Measurements from ENCODE around the gene SMC4.

SMC4 gene

DNA sequence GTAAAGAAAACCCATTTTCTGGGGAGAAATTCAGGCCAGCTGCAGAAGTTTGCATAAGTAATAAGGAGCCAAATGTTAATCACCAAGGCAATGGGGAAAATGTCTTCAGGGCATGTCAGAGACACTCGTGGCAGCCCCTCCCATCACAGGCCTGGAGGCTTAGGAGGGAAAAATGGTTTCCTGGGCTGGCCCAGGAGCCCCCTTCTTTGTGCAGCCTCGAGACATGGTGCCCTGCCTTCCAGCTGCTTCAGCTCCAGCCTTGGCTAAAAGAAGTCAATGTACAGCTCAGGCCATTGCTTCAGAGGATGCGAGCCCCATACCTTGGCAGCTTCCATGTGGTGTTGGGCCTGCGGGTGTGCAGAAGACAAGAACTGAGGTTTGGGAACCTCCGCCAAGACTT, 70.7 kb downstream of the SMC4 start:
- no peaks in the 10 kb centered on the region for H3K4me1 Mint-ChIP-seq (ENCODE audit: low read depth)
- H3K27ac Mint-ChIP-seq, result no peak overlapping the region
- peaks cover 5% of the 10 kb centered on the region for H3K36me3 Mint-ChIP-seq (ENCODE audit: low read depth)
- H3K4me3 Mint-ChIP-seq, result no peak overlapping the region
- peaks cover 14% of the 10 kb centered on the region for H3K9me3 Mint-ChIP-seq
- H3K27me3 Mint-ChIP-seq (ENCODE audit: low read depth), result peaks cover 27% of the 10 kb centered on the region

DNA sequence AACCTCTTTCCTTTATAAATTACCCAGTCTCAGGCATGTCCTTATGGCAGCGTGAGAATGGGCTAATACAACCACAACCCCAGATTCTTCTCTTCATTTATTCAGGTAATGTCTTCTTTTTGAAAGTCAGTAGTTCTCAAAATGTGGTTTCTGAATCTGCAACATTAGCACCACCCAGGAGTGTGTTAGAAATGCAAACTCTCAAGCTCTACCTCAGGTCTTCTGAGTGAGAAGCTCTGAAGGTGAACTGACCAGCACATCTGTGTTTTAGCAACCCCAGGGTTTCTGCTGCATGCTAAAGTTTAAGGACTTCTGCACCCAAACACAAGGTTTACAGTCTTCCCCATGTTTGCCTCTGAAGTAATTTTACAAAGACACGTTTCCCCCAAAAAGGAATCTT, 72.4 kb downstream of the SMC4 start:
- Mint-ChIP-seq H3K9me3 (peaks cover 14% of the 10 kb centered on the region), H3K4me3 (no peak overlapping the region), H3K27ac (no peak overlapping the region), H3K36me3 (ENCODE audit: low read depth) (peaks cover 5% of the 10 kb centered on the region), H3K4me1 (ENCODE audit: low read depth) (no peaks in the 10 kb centered on the region), H3K27me3 (ENCODE audit: low read depth) (peaks cover 21% of the 10 kb centered on the region)

DNA sequence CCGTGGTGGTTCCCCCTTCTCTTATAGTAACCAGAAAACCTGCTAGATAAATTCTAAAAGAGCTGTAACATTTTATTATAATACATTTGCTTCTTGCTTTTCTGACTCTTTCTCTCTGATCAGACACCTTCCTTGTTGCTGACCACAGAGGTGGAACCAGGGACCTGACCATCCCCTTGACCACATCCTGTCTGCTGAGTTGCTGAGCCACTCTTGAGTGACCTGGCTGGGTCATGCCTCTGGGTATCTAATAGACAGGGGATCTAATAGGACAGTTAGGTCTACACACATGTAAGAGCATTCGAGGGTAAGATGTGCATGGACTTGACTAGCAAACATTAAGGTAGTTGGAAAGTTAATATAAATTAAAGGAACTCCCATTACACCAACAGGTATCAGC, 72.9 kb downstream of the SMC4 start:
- Mint-ChIP-seq H3K27me3 (ENCODE audit: low read depth) (peaks cover 17% of the 10 kb centered on the region), H3K27ac (no peak overlapping the region), H3K36me3 (ENCODE audit: low read depth) (peaks cover 5% of the 10 kb centered on the region)

DNA sequence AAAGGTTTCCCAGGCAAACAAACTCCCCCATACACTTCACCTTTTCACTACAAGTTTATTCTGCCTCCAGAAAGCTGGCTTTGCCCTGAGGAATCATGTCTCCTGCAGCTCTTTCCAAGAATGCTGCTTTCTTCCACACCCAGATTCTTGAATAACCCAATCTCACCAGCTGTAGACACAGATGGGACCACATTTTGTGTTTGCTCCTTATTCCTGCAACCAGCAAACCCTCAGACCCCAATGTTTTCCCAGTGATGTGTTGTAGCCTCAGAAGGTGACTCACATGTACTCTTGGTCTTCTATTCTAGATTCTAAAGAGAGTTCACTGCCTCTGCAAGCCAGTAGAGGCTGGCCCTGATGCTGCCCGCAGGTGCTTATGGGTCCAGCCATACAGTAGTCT, 73.8 kb downstream of the SMC4 start:
- H3K4me1 Mint-ChIP-seq (ENCODE audit: low read depth), result no peaks in the 10 kb centered on the region
- peaks cover 17% of the 10 kb centered on the region for H3K27me3 Mint-ChIP-seq (ENCODE audit: low read depth)
- H3K27ac Mint-ChIP-seq, result no peak overlapping the region
- H3K4me3 Mint-ChIP-seq, result no peak overlapping the region
- H3K9me3 Mint-ChIP-seq, result peaks cover 14% of the 10 kb centered on the region
- H3K36me3 Mint-ChIP-seq (ENCODE audit: low read depth), result peaks cover 5% of the 10 kb centered on the region

More for the DNA sequence above, 72.9 kb downstream of the SMC4 start:
- Mint-ChIP-seq H3K4me3 (no peak overlapping the region), H3K4me1 (ENCODE audit: low read depth) (no peaks in the 10 kb centered on the region), H3K9me3 (peaks cover 14% of the 10 kb centered on the region)

DNA sequence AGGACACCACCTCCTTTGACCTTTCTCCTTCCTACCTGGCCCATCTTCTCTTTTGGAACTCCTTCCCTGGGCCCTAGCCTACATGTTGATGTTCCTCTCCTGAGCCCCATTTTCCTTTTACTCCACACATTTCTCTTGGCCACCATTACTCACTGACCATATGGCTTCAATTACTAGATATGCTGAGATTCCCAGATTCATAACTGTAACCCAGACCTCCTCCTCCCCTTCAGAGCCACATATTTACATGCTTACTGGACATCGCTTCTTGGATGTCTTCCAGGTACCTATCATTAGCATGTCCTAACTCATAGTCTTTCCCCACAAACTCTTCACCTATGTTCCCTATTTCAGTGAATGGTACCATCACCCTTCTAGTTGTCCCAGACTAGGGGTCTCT, 74.5 kb downstream of the SMC4 start:
- Mint-ChIP-seq H3K4me1 (ENCODE audit: low read depth) (no peaks in the 10 kb centered on the region), H3K27me3 (ENCODE audit: low read depth) (peaks cover 14% of the 10 kb centered on the region), H3K4me3 (no peak overlapping the region), H3K9me3 (peaks cover 11% of the 10 kb centered on the region), H3K36me3 (ENCODE audit: low read depth) (peaks cover 5% of the 10 kb centered on the region), H3K27ac (no peak overlapping the region)

DNA sequence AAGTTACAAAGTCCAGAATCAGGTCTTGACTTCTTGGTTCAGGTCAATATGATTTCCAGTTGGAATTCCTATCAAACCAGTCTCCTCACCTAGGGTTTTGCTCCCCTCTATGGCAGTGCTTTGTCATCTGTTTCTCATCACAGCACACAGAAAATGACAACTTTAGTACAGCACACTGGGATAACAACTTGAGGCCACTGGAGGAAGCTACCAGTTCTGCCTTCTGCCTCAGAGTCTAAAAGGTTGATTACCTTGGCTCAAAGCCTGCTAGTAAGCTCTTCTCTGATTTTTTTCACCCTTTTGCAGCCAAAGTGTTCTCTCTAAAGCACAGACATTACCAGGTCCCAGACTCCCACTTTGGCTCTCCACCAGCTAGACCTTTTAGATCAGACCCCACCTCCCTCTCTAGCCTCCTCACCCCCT, 75.0 kb downstream of the SMC4 start:
- Mint-ChIP-seq H3K4me3 (no peak overlapping the region), H3K4me1 (ENCODE audit: low read depth) (no peaks in the 10 kb centered on the region), H3K27ac (no peak overlapping the region)

DNA sequence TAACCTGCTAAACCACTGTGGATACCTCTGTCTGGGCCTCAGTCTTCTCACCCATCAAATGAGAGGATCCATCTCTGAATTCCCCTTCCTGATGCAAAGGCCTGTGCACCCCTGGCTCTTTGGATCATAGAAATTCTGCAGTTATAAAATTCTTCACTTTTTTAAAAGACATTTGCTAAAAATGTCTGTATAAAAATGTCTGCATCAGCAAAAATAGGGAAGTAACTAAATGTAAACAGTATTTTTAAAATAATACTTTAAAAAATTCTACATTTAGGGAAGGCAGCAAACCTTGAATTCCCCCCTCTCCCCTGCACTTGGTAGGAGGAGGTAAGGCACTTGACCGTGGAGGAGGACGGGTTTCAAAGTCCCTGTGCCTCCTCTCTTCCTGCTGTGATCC, 75.7 kb downstream of the SMC4 start:
- Mint-ChIP-seq H3K36me3 (ENCODE audit: low read depth) (no peaks in the 10 kb centered on the region), H3K27ac (no peak overlapping the region), H3K4me1 (ENCODE audit: low read depth) (no peaks in the 10 kb centered on the region), H3K27me3 (ENCODE audit: low read depth) (peaks cover 5% of the 10 kb centered on the region), H3K4me3 (no peak overlapping the region), H3K9me3 (no peaks in the 10 kb centered on the region)

More for the DNA sequence above, 75.0 kb downstream of the SMC4 start:
- Mint-ChIP-seq H3K36me3 (ENCODE audit: low read depth) (peaks cover 5% of the 10 kb centered on the region), H3K27me3 (ENCODE audit: low read depth) (peaks cover 10% of the 10 kb centered on the region), H3K9me3 (peaks cover 6% of the 10 kb centered on the region)

DNA sequence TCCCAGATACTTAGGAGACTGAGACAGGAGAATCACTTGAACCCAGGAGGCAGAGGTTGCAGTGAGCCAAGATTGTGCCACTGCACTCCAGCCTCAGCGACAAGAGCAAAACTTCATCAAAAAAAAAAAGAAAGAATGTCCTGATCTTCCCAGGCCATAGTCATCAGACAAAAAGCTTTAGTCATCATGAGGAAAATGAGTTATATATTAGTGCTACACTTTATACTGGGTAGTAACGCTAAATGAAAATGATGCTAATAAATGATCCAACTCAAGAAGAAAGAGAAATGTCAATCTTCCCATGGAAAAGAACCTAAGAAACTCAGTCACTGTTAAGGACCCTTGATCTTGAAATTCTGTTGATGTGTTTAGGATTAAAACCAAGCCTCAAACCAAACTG, 76.4 kb downstream of the SMC4 start:
- no peaks in the 10 kb centered on the region for H3K4me1 Mint-ChIP-seq (ENCODE audit: low read depth)
- H3K27ac Mint-ChIP-seq, result no peak overlapping the region
- H3K4me3 Mint-ChIP-seq, result no peak overlapping the region
- H3K36me3 Mint-ChIP-seq (ENCODE audit: low read depth), result no peaks in the 10 kb centered on the region
- H3K9me3 Mint-ChIP-seq, result no peaks in the 10 kb centered on the region
- H3K27me3 Mint-ChIP-seq (ENCODE audit: low read depth), result peaks cover 5% of the 10 kb centered on the region

DNA sequence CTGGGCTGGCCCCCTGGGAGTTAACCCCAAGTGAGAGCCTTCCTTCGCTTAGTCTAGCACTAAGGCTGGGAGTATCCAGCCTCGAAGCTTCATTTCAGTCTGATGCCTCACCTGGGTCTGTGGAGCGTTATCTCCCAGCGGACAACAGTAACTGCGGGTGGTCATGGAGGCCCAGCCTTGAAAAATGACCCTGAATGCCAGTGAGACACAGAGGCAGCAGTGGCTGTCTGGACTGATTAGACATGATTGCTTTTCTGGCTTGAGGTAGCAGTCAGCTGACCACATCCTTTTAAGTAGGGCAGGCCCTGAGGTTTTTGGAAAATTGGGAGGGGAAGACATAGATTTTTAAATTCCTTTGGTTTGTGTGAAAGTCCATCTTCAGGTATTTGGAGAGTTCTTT, 78.3 kb downstream of the SMC4 start:
- H3K4me1 Mint-ChIP-seq (ENCODE audit: low read depth), result no peaks in the 10 kb centered on the region
- peaks cover 5% of the 10 kb centered on the region for H3K27me3 Mint-ChIP-seq (ENCODE audit: low read depth)
- H3K9me3 Mint-ChIP-seq, result no peaks in the 10 kb centered on the region
- H3K27ac Mint-ChIP-seq, result no peak overlapping the region
- H3K36me3 Mint-ChIP-seq (ENCODE audit: low read depth), result no peaks in the 10 kb centered on the region
- H3K4me3 Mint-ChIP-seq, result no peak overlapping the region

DNA sequence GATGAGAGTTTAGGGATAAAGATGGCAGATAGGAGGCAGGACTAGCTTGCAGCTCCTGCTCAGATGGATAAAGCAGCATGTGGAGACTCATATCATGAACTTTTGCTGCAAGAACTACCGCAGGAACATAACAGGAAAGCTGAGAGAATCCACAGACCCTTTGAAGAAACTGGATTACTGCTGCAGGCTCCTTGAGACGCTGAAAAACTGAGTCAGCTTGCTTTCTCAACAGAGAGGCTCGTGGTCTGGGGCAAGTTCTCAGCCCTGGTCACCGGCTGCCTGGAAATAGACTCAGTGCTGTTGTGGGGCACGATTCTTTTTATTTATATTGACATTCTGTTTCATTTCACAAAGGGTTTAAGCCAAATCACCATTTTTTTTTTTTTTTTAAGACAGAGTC, 78.9 kb downstream of the SMC4 start:
- Mint-ChIP-seq H3K27me3 (ENCODE audit: low read depth) (peaks cover 5% of the 10 kb centered on the region), H3K27ac (no peak overlapping the region), H3K4me3 (no peak overlapping the region), H3K36me3 (ENCODE audit: low read depth) (no peaks in the 10 kb centered on the region), H3K4me1 (ENCODE audit: low read depth) (no peaks in the 10 kb centered on the region), H3K9me3 (no peaks in the 10 kb centered on the region)

DNA sequence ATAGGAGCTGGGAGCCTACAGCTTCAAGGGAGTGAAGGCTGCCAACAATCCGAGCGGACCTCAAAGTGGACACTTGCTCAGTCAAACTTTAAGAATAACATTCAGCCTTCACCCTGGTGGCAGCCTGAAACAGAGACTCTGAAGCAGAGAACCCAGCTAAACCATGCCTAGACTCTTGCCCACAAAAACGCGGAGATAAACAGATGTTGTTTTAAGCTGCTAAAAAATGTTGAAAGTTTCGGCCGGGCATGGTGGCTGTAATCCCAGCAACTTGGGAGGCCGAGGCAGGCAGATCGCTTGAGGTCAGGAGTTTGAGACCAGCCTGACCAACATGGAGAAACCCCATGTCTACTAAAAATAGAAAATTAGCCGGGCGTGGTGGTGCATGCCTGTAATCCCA, 79.9 kb downstream of the SMC4 start:
- H3K27ac Mint-ChIP-seq, result no peak overlapping the region
- no peaks in the 10 kb centered on the region for H3K4me1 Mint-ChIP-seq (ENCODE audit: low read depth)
- H3K4me3 Mint-ChIP-seq, result no peak overlapping the region

DNA sequence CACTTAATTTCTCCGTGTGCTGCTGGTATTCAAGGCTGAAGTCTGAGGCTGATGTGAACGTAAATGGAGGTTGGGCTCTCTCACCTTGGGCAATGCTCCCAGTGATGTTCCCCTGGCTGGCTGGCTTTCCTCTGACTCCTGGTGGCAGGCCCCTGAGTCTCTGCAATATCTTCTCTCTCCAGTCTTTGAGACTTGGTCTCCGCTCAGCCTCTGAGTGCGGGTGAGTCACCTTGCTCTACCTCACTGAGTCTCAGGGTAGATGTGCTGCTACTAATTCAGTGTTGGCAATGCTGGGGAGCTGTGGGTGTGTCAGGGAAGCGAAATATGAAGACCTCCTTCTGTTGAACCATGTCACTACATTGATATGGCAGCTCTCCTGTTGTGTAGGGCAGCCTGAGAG, 81.5 kb downstream of the SMC4 start:
- Mint-ChIP-seq H3K27ac (no peak overlapping the region), H3K4me1 (ENCODE audit: low read depth) (peaks cover 5% of the 10 kb centered on the region), H3K4me3 (no peak overlapping the region), H3K9me3 (no peaks in the 10 kb centered on the region), H3K27me3 (ENCODE audit: low read depth) (no peaks in the 10 kb centered on the region), H3K36me3 (ENCODE audit: low read depth) (no peaks in the 10 kb centered on the region)

More for the DNA sequence above, 79.9 kb downstream of the SMC4 start:
- H3K9me3 Mint-ChIP-seq, result no peaks in the 10 kb centered on the region
- H3K27me3 Mint-ChIP-seq (ENCODE audit: low read depth), result peaks cover 5% of the 10 kb centered on the region
- no peaks in the 10 kb centered on the region for H3K36me3 Mint-ChIP-seq (ENCODE audit: low read depth)

DNA sequence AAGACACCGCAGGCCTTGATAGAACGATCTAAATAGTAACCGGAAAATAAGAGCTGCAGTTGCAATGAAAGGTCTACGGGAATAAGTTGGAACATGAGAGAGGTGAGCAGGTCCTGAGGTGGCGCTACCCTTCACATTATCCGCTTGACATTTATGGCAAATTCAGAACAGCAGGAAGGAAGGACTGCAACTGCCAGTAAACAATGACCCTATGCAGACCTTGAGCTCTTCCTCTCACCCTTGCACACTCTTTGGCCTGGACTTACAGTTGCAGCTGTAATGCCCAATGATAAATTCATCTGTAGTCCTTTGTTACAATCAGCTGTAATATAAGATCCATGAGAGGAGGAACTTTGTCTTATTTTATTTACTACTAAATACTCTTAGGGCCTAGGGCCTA, 82.4 kb downstream of the SMC4 start:
- Mint-ChIP-seq H3K4me1 (ENCODE audit: low read depth) (peaks cover 7% of the 10 kb centered on the region), H3K27me3 (ENCODE audit: low read depth) (no peaks in the 10 kb centered on the region), H3K9me3 (no peaks in the 10 kb centered on the region), H3K36me3 (ENCODE audit: low read depth) (no peaks in the 10 kb centered on the region), H3K4me3 (no peak overlapping the region), H3K27ac (no peak overlapping the region)

DNA sequence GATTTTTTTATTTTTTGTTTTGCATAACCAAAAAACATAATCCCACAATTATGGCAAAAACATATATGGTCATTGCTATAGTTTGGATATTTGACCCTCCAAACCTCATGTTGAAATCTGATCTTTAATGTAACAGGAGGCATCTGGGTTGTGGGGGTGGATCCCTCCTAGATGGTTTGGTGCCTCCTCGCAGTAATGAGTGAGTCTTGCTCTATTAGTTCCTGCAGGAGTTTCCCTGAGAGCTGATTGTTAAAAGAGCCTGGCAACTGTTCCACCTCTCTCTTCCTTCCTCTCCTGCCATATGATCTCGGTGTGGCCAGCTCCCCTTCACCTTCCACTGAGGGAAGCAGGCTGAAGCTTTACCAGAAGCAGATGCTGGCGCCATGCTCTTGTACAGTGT, 83.3 kb downstream of the SMC4 start:
- no peaks in the 10 kb centered on the region for H3K9me3 Mint-ChIP-seq
- peaks cover 7% of the 10 kb centered on the region for H3K4me1 Mint-ChIP-seq (ENCODE audit: low read depth)
- H3K27ac Mint-ChIP-seq, result no peak overlapping the region
- H3K36me3 Mint-ChIP-seq (ENCODE audit: low read depth), result no peaks in the 10 kb centered on the region
- no peak overlapping the region for H3K4me3 Mint-ChIP-seq
- no peaks in the 10 kb centered on the region for H3K27me3 Mint-ChIP-seq (ENCODE audit: low read depth)

Measured in T-helper 1 cell treated with Interleukin-12 subunit alpha and Interleukin-12 subunit beta and Interleukin-4 antibody, amounts not matched to agents 30 μg/mL and 1 μg/mL, for 36 hours (primary cell).